GM12878 (cell line): ENCODE results near the gene ANXA3. TPM values are rescaled to one million over a fixed set of nuclear protein-coding genes. Genes with fewer than 3 reads are reported as not detected.

Source experiments
- ATAC-seq: fragments of 200-7000 bp; cut with Tn5 transposase; 3 replicates; pipeline ENCODE4 v1.9.1; 2020; ENCODE audit warnings: mild to moderate bottlenecking, moderate library complexity
- BruUV-seq: library from RNA; stranded (reverse); fragments of 400-500 nt; replicated peaks from 2 replicates; lab custom pipeline; 2021; lab: Mats Ljungman, UMichigan
- CTCF ChIA-PET: fragments of 300-600 bp; sonication (Branson Sonifier 250); formaldehyde crosslinking; extraction: SDS; loops from one replicate; lab custom pipeline; 2021; ENCODE audit warnings: inconsistent platforms; lab: Yijun Ruan, JAX
- POLR2A ChIA-PET: fragments of 350-600 bp; formaldehyde crosslinking; extraction: SDS; loops from one replicate; lab custom pipeline; 2021; ENCODE audit warnings: inconsistent platforms; lab: Charles Lee
- RAD21 ChIA-PET: fragments of 300-600 bp; sonication (Branson Sonifier 250); formaldehyde crosslinking; loops from one replicate; lab custom pipeline; 2023; ENCODE audit warnings: antibody characterized with exemption; ENCODE audit not compliant: unreplicated experiment; lab: Charles Lee
- SMC1A ChIA-PET: fragments of 300-600 bp; sonication (Branson Sonifier 250); formaldehyde crosslinking; loops from one replicate; lab custom pipeline; 2023; ENCODE audit not compliant: unreplicated experiment, uncharacterized antibody; lab: Charles Lee
- DNase-seq: peaks from one replicate; pipeline ENCODE4 v3.0.0-alpha.2; 2011; ENCODE audit warnings: low read depth, low spot score
- FAIRE-seq: peaks from 3 replicates; lab custom pipeline; 2011; peaks lifted over from hg19 to GRCh38; lab: Jason Lieb, UNC
- H2AFZ ChIP-seq: 2 replicates; pipeline ENCODE4 v1.6.0; 2011; ENCODE audit warnings: low read depth, low read length, control low read depth; ENCODE audit not compliant: control insufficient read depth
- H3K27ac ChIP-seq: 2 replicates; pipeline ENCODE4 v1.5.1; 2011; ENCODE audit warnings: control low read depth; ENCODE audit not compliant: control insufficient read depth, insufficient read depth
- H3K27me3 ChIP-seq, 2 experiments: replicated peaks in 1 of 2; 2 replicates each; pipeline versions ENCODE4 v1.6.0 to v1.6.1; 2011; ENCODE audit warnings: low read length in 1 of 2; ENCODE audit not compliant: control insufficient read depth in 2 of 2, insufficient read depth in 2 of 2
- H3K36me3 ChIP-seq, 2 experiments: 2 replicates each; pipeline ENCODE4 v1.5.1; 2011; ENCODE audit warnings: low read length in 1 of 2; ENCODE audit not compliant: control insufficient read depth in 2 of 2, insufficient read depth in 2 of 2
- H3K4me1 ChIP-seq: 2 replicates; pipeline ENCODE4 v1.6.1; 2011; ENCODE audit warnings: mild to moderate bottlenecking, low read length, moderate library complexity, mixed read lengths; ENCODE audit not compliant: control insufficient read depth, insufficient read depth
- H3K4me2 ChIP-seq: 2 replicates; pipeline ENCODE4 v1.6.0; 2011; ENCODE audit warnings: control low read depth; ENCODE audit not compliant: control insufficient read depth, insufficient read depth
- H3K4me3 ChIP-seq: fragments of 200-600 bp; sonication (generic); 2 replicates; pipeline ENCODE4 v1.5.1; 2016
- H3K79me2 ChIP-seq: 2 replicates; pipeline ENCODE4 v1.6.0; 2011; ENCODE audit warnings: low read length; ENCODE audit not compliant: control insufficient read depth, insufficient read depth
- H3K9ac ChIP-seq: 2 replicates; pipeline ENCODE4 v1.8.0; 2011; ENCODE audit warnings: low read length, control low read depth, mixed read lengths; ENCODE audit not compliant: control insufficient read depth, insufficient read depth
- H3K9me3 ChIP-seq: replicated peaks from 3 replicates; pipeline ENCODE4 v1.5.1; 2011; ENCODE audit warnings: mild to moderate bottlenecking, low read length; ENCODE audit not compliant: control insufficient read depth, insufficient read depth
- H4K20me1 ChIP-seq: 2 replicates; pipeline ENCODE4 v1.6.0; 2011; ENCODE audit not compliant: control insufficient read depth, insufficient read depth
- BHLHE40 ChIP-seq, 2 experiments: fragments of 450-650 bp in 1 of 2; IDR thresholded peaks; 2 replicates each; pipeline ENCODE4 v1.6.1; 2011 to 2017; ENCODE audit warnings: low read depth in 2 of 2, borderline replicate concordance in 1 of 2, improper control_type of control experiment in 1 of 2, low read length in 1 of 2, mild to moderate bottlenecking in 1 of 2
- CEBPZ ChIP-seq: fragments of 150-350 bp; IDR thresholded peaks from 2 replicates; pipeline ENCODE4 v1.6.1; 2016; ENCODE audit warnings: low read depth, low read length
- CREM ChIP-seq: IDR thresholded peaks from 2 replicates; pipeline ENCODE4 v1.6.1; 2014; ENCODE audit warnings: antibody characterized with exemption, low read depth
- EED ChIP-seq: sonication (generic); IDR thresholded peaks from 2 replicates; pipeline ENCODE4 v1.6.1; 2016; ENCODE audit warnings: antibody characterized with exemption, low read depth
- GABPA ChIP-seq: IDR thresholded peaks from 2 replicates; pipeline ENCODE4 v1.6.1; 2014; ENCODE audit warnings: antibody characterized with exemption, low read depth, mild to moderate bottlenecking, inconsistent platforms
- MEF2A ChIP-seq: IDR thresholded peaks from 2 replicates; pipeline ENCODE4 v1.6.1; 2011; ENCODE audit warnings: low read depth, mild to moderate bottlenecking, low read length, moderate library complexity; ENCODE audit not compliant: insufficient read depth
- NR2C2 ChIP-seq: IDR thresholded peaks from 2 replicates; pipeline ENCODE4 v1.6.1; 2011; ENCODE audit warnings: borderline replicate concordance, low read depth; ENCODE audit not compliant: control insufficient read depth, insufficient read length
- NR2F1 ChIP-seq: fragments of 450-650 bp; conservative IDR thresholded peaks from 2 replicates; pipeline ENCODE4 v1.6.1; 2017; ENCODE audit warnings: mild to moderate bottlenecking
- RCOR1 ChIP-seq: conservative IDR thresholded peaks from 2 replicates; pipeline ENCODE4 v1.6.1; 2012; ENCODE audit warnings: low read depth, low read length, improper control_type of control experiment
- SIN3A ChIP-seq: IDR thresholded peaks from 2 replicates; pipeline ENCODE4 v1.6.1; 2012; ENCODE audit warnings: low read depth, low read length, improper control_type of control experiment
- SMARCA5 ChIP-seq: fragments of 450-650 bp; IDR thresholded peaks from 2 replicates; pipeline ENCODE4 v1.6.1; 2017; ENCODE audit warnings: mild to moderate bottlenecking
- SMC3 ChIP-seq: IDR thresholded peaks from 2 replicates; pipeline ENCODE4 v1.6.1; 2011; ENCODE audit warnings: low read length, improper control_type of control experiment, borderline replicate concordance
- STAT3 ChIP-seq: IDR thresholded peaks from 2 replicates; pipeline ENCODE4 v1.6.1; 2011; ENCODE audit warnings: low read depth, low read length, improper control_type of control experiment
- TAF1 ChIP-seq: IDR thresholded peaks from 2 replicates; pipeline ENCODE4 v1.6.1; 2011; ENCODE audit warnings: mild to moderate bottlenecking, low read depth, low read length, borderline replicate concordance
- WRNIP1 ChIP-seq: IDR thresholded peaks from 2 replicates; pipeline ENCODE4 v1.6.1; 2011; ENCODE audit warnings: low read depth, low read length, improper control_type of control experiment, borderline replicate concordance
- WGBS: methylation state at CpG from one replicate; pipeline ENCODE4 v1.1.6; 2016; ENCODE audit warnings: low lambda C conversion rate; ENCODE audit not compliant: insufficient replicate concordance, insufficient coverage; ENCODE audit errors: missing lambda C conversion rate; 5-methylcytosine and 5-hydroxymethylcytosine counted together
- in situ Hi-C: fragments of 300-500 bp; cut with MboI; formaldehyde crosslinking; loops from 9 replicates; pipeline ENCODE4 v1.14.3; 2018; ENCODE audit warnings: mixed read lengths
- intact Hi-C: fragments of 100-400 bp; cut with micrococcal nuclease; formaldehyde crosslinking; loops from one replicate; pipeline ENCODE4 v1.14.2; 2022; ENCODE audit not compliant: unreplicated experiment
- polyA plus RNA-seq, 11 experiments: library from polyadenylated mRNA; depleted of rRNA in 4 of 11; unstranded in 6 of 11; stranded (reverse) in 5 of 11; fragments of >200 nt; fragmentation: Nextera tagmentation in 4 of 11; fragmentation: Illumina TruSeq in 1 of 11; extraction: Ambion mirVana in 4 of 11; extraction: Trizol in 1 of 11; gene quantifications; 1 replicate in 1 of 11; 2 replicates in 10 of 11; pipeline versions ENCODE4 v1.2.1 to v1.2.3, GENCODE V29; 2011 to 2016; ENCODE audit warnings: inconsistent platforms in 2 of 11, missing spikeins in 2 of 11, low read depth in 1 of 11
- total RNA-seq, 4 experiments: library from RNA; depleted of rRNA in 3 of 4; stranded (reverse); fragments of >200 nt in 3 of 4; fragmentation: Illumina TruSeq in 1 of 4; extraction: Trizol in 1 of 4; gene quantifications; 2 replicates each; pipeline versions ENCODE4 v1.2.1 to v1.2.3, GENCODE V29; 2013 to 2021
- TF ChIP-seq, protein P1 (sequence below): IDR thresholded peaks from 2 replicates; pipeline ENCODE4 v1.6.1; 2011; ENCODE audit warnings: low read depth, mild to moderate bottlenecking, low read length, moderate library complexity, borderline replicate concordance; ENCODE audit errors: extremely low read depth
- TF ChIP-seq, protein P2 (sequence below): IDR thresholded peaks from 2 replicates; pipeline ENCODE4 v1.6.1; 2012; ENCODE audit warnings: low read depth, low read length, improper control_type of control experiment

The ANXA3 gene
- total and polyA plus RNA-seq, 10 of the 15 experiments (the other 5 are each of a cell fraction or from before 2014, with no cell fraction given), result 0.28 to 14.7 (median 0.91) TPM

GRCh38 chr4:78512357-78512920 is 39.1 kb upstream of the ANXA3 start:
- Histone ChIP-seq H3K9me3 (no peaks in the 10 kb centered on the region; the same call in 2 of the 3 replicates), H2AFZ (no peak overlapping the region), H3K36me3 (no peaks in the 10 kb centered on the region), H3K27me3 (peaks cover 0 to 4% of the 10 kb centered on the region in 2 experiments; a peak in 1 of 4 replicates), H4K20me1 (no peaks in the 10 kb centered on the region), H3K9ac (no peak overlapping the region), H3K4me3 (no peak overlapping the region), H3K27ac (no peak overlapping the region), H3K4me1 (no peaks in the 10 kb centered on the region), H3K79me2 (no peaks in the 10 kb centered on the region), H3K4me2 (no peak overlapping the region)
- DNase-seq (no peak), FAIRE-seq (no peak), ATAC-seq (no peak)
- TF ChIP-seq BHLHE40 (IDR thresholded peaks at IDR 0.05; ENCODE audit: borderline replicate concordance in 1 of 2, low read depth in 2 of 2, low read length in 1 of 2) (no peak), NR2C2 (no peak), NR2F1 (no peak), GABPA (no peak), SIN3A (no peak), CEBPZ (no peak), WRNIP1 (no peak), SMC3 (no peak), RCOR1 (no peak), TAF1 (no peak), MEF2A (no peak), STAT3 (no peak), SMARCA5 (no peak), EED (no peak), CREM (no peak)
- TF ChIP-seq, protein P1, sequence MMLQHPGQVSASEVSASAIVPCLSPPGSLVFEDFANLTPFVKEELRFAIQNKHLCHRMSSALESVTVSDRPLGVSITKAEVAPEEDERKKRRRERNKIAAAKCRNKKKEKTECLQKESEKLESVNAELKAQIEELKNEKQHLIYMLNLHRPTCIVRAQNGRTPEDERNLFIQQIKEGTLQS, result no peak
- TF ChIP-seq, protein P2, sequence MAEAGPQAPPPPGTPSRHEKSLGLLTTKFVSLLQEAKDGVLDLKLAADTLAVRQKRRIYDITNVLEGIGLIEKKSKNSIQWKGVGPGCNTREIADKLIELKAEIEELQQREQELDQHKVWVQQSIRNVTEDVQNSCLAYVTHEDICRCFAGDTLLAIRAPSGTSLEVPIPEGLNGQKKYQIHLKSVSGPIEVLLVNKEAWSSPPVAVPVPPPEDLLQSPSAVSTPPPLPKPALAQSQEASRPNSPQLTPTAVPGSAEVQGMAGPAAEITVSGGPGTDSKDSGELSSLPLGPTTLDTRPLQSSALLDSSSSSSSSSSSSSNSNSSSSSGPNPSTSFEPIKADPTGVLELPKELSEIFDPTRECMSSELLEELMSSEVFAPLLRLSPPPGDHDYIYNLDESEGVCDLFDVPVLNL, result no peak
- ChIA-PET POLR2A (interaction anchor here (0.6 kb wide), 1 partner anchor 227 kb away, joined by 3 read pairs; no protein-coding TSS in a partner anchor), SMC1A (interaction anchor here (0.8 to 1.0 kb wide), 3 partner anchors 9 to 31 kb away, joined by 3 to 4 read pairs (median 3); no protein-coding TSS in a partner anchor), CTCF (interaction anchor here (1.3 kb wide), 1 partner anchor 13 kb away, joined by 3 read pairs; no protein-coding TSS in a partner anchor), RAD21 (no interaction called here)
- WGBS, result 19% methylated on average over 3 of the region's 3 CpGs
- in situ Hi-C loops (no loop called here), intact Hi-C loops (loop anchor here (10.0 kb wide), 1 partner anchor 548 kb away; no protein-coding TSS in a partner anchor)
- no TSS peak for BruUV-seq
